Endothelial cell of umbilical vein (primary cell): ENCODE results near the gene CCDC186. TPM values are rescaled to one million over a fixed set of nuclear protein-coding genes. Genes with fewer than 3 reads are reported as not detected.

Experiments used
- BruUV-seq: library from RNA; stranded (reverse); fragments of 400-500 nt; replicated peaks from 2 replicates; lab custom pipeline; 2021; lab: Mats Ljungman, UMichigan
- CTCF ChIA-PET: fragments of 300-600, 350-600 bp; sonication (Branson Sonifier 250); formaldehyde crosslinking; loops from one replicate; lab custom pipeline; 2021; ENCODE audit warnings: antibody characterized with exemption, inconsistent platforms; lab: Charles Lee
- POLR2A ChIA-PET: fragments of 300-600, 350-600 bp; sonication (Branson Sonifier 250); formaldehyde crosslinking; loops from one replicate; lab custom pipeline; 2021; ENCODE audit warnings: antibody characterized with exemption, inconsistent platforms; lab: Charles Lee
- DNase-seq: peaks from one replicate; pipeline ENCODE4 v3.0.0-alpha.2; 2011; ENCODE audit warnings: low read depth, low spot score
- FAIRE-seq: peaks from 2 replicates; lab custom pipeline; 2011; peaks lifted over from hg19 to GRCh38; lab: Jason Lieb, UNC
- H2AFZ ChIP-seq: 2 replicates; pipeline ENCODE4 v1.6.0; 2012; ENCODE audit warnings: low read depth, low read length, control low read depth, inconsistent platforms
- H3K27ac ChIP-seq: 2 replicates; pipeline ENCODE4 v1.5.1; 2011; ENCODE audit warnings: low read depth, mild to moderate bottlenecking, control low read depth, low read length, moderate library complexity; ENCODE audit not compliant: insufficient read depth
- H3K27me3 ChIP-seq, 2 experiments: 2 replicates each; pipeline versions ENCODE4 v1.6.0 to v1.6.1; 2011; ENCODE audit warnings: low read length in 2 of 2, mixed read lengths in 1 of 2; ENCODE audit not compliant: control insufficient read depth in 2 of 2, insufficient read depth in 2 of 2
- H3K36me3 ChIP-seq, 2 experiments: 2 replicates in 1 of 2; 3 replicates in 1 of 2; pipeline ENCODE4 v1.5.1; 2011; ENCODE audit warnings: low read length in 2 of 2, mild to moderate bottlenecking in 1 of 2, moderate library complexity in 1 of 2; ENCODE audit not compliant: control insufficient read depth in 2 of 2, insufficient read depth in 2 of 2; ENCODE audit errors: extremely low read depth in 1 of 2
- H3K4me1 ChIP-seq: 3 replicates; pipeline ENCODE4 v1.5.1; 2011; ENCODE audit warnings: mild to moderate bottlenecking, low read length; ENCODE audit not compliant: control insufficient read depth, insufficient read depth; ENCODE audit errors: extremely low read depth
- H3K4me2 ChIP-seq: 2 replicates; pipeline ENCODE4 v1.6.1; 2011; ENCODE audit warnings: low read length, control low read depth, mixed read lengths; ENCODE audit not compliant: insufficient read depth
- H3K4me3 ChIP-seq, 3 experiments: fragments of 200-600 bp in 1 of 3; sonication (generic), shearing (Covaris generic) in 1 of 3; replicated peaks in 1 of 3; 2 replicates each; pipeline ENCODE4 v1.5.1; 2011 to 2016; ENCODE audit warnings: control low read depth in 3 of 3, low read length in 3 of 3, mild to moderate bottlenecking in 2 of 3, inconsistent platforms in 1 of 3, low read depth in 1 of 3, moderate library complexity in 1 of 3; ENCODE audit not compliant: insufficient read depth in 1 of 3
- H3K79me2 ChIP-seq: 2 replicates; pipeline ENCODE4 v1.6.0; 2012; ENCODE audit warnings: low read length, inconsistent platforms; ENCODE audit not compliant: control insufficient read depth, insufficient read depth
- H3K9ac ChIP-seq: replicated peaks from 2 replicates; pipeline ENCODE3; 2011; ENCODE audit warnings: low read length, control low read depth; ENCODE audit not compliant: insufficient read depth; ENCODE audit errors: extremely low read depth
- H3K9me1 ChIP-seq: replicated peaks from 3 replicates; pipeline ENCODE4 v1.6.0; 2011; ENCODE audit warnings: mild to moderate bottlenecking, low read length; ENCODE audit not compliant: control insufficient read depth, insufficient read depth; ENCODE audit errors: extremely low read depth
- H3K9me3 ChIP-seq: replicated peaks from 2 replicates; pipeline ENCODE4 v1.5.1; 2012; ENCODE audit warnings: low read length, inconsistent platforms; ENCODE audit not compliant: control insufficient read depth, insufficient read depth
- H4K20me1 ChIP-seq: replicated peaks from 2 replicates; pipeline ENCODE3; 2011; ENCODE audit warnings: mild to moderate bottlenecking, low read length; ENCODE audit not compliant: control insufficient read depth, insufficient read depth; ENCODE audit errors: extremely low read depth
- JUN ChIP-seq: IDR thresholded peaks from 2 replicates; pipeline ENCODE4 v1.6.1; 2011; ENCODE audit warnings: borderline replicate concordance, low read depth; ENCODE audit not compliant: insufficient read length, insufficient read depth
- POLR2AphosphoS5 ChIP-seq: IDR thresholded peaks from 2 replicates; pipeline ENCODE4 v1.6.1; 2012; ENCODE audit warnings: low read depth, mild to moderate bottlenecking, control low read depth, low read length, moderate library complexity; ENCODE audit not compliant: insufficient read depth
- dilution Hi-C: fragments of 300-500 bp; cut with MboI; formaldehyde crosslinking; loops from one replicate; pipeline ENCODE4 v1.15.0; 2019; ENCODE audit warnings: low sequenced_read_pairs; ENCODE audit not compliant: extremely low pct_ligation_motif_present
- intact Hi-C: fragments of 100-400 bp; cut with micrococcal nuclease; formaldehyde crosslinking; loops from one replicate; pipeline ENCODE4 v1.10.0; 2022
- polyA plus RNA-seq, 4 experiments: library from polyadenylated mRNA; depleted of rRNA in 3 of 4; stranded (reverse) in 3 of 4; unstranded in 1 of 4; fragments of >200 nt; gene quantifications; 2 replicates each; pipeline versions ENCODE4 v1.2.1 to v1.2.3, GENCODE V29; 2011 to 2012; ENCODE audit warnings: missing spikeins in 1 of 4
- total RNA-seq: library from RNA; stranded (reverse); gene quantifications from 2 replicates; pipeline ENCODE4 v1.2.3, GENCODE V29; 2021
- TF ChIP-seq, protein P1 (sequence below), 2 donors: IDR thresholded peaks; 1 replicate in 1 of 2; 2 replicates in 1 of 2; pipeline ENCODE4 v1.5.1; 2011; ENCODE audit warnings: low read length in 2 of 2, mild to moderate bottlenecking in 2 of 2, moderate library complexity in 2 of 2, control low read depth in 1 of 2, inconsistent platforms in 1 of 2, low read depth in 1 of 2; ENCODE audit not compliant: insufficient read depth in 1 of 2; ENCODE audit errors: extremely low read depth in 1 of 2

The CCDC186 gene
- total and polyA plus RNA-seq, 2 donors (not counting 3 experiments of a cell fraction or from before 2014, with no cell fraction given): 1.8 to 13.4 TPM

- TF ChIP-seq JUN (no peak), POLR2AphosphoS5 (no peak)
- TF ChIP-seq, protein P1, sequence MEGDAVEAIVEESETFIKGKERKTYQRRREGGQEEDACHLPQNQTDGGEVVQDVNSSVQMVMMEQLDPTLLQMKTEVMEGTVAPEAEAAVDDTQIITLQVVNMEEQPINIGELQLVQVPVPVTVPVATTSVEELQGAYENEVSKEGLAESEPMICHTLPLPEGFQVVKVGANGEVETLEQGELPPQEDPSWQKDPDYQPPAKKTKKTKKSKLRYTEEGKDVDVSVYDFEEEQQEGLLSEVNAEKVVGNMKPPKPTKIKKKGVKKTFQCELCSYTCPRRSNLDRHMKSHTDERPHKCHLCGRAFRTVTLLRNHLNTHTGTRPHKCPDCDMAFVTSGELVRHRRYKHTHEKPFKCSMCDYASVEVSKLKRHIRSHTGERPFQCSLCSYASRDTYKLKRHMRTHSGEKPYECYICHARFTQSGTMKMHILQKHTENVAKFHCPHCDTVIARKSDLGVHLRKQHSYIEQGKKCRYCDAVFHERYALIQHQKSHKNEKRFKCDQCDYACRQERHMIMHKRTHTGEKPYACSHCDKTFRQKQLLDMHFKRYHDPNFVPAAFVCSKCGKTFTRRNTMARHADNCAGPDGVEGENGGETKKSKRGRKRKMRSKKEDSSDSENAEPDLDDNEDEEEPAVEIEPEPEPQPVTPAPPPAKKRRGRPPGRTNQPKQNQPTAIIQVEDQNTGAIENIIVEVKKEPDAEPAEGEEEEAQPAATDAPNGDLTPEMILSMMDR (IDR thresholded peaks at IDR 0.05; ENCODE audit: extremely low read depth in 1 of 2, insufficient read depth in 1 of 2, low read depth in 1 of 2, low read length in 2 of 2): no peak
- no TSS peak for BruUV-seq
- Histone ChIP-seq H3K9me1 (no peaks in the 10 kb centered on the region), H3K36me3 (no peaks in the 10 kb centered on the region), H3K4me3 (no peak overlapping the region), H3K4me1 (peaks cover 10% of the 10 kb centered on the region), H3K27me3 (no peaks in the 10 kb centered on the region), H3K9ac (no peak overlapping the region), H3K27ac (no peak overlapping the region), H4K20me1 (no peaks in the 10 kb centered on the region), H3K4me2 (no peak overlapping the region), H3K9me3 (no peaks in the 10 kb centered on the region), H2AFZ (no peak overlapping the region), H3K79me2 (peaks cover 25% of the 10 kb centered on the region)
- FAIRE-seq (no peak), DNase-seq (no peak)
- intact Hi-C loops: no loop called here
- POLR2A ChIA-PET: no interaction called here
- CTCF ChIA-PET: no interaction called here
- dilution Hi-C loops: no loop called here
Observed at GRCh38 chr10:114167985-114168384, 6.0 kb downstream of the CCDC186 start.

DNA sequence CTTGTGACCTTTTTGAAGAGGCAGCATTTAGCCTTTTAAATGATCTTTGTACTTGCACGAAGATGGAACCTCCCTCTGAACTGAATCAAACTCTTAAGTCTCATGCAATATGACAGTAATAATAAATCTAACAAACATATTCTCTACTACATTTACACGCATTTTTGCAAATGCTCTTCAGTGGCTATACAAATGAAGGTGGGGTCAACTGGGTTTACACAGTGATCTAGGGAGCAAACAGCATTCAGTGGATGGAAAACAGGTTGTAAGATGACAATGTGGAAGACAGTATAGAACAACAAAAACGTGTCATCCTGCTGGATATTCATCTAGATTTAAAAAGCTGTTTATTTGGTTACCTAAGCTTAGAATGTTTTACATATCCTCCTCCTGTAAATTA lies 7.5 kb downstream of the CCDC186 start:
- no peaks in the 10 kb centered on the region for H3K36me3 ChIP-seq
- intact Hi-C loops: no loop called here
- H3K9me3 ChIP-seq: no peaks in the 10 kb centered on the region
- no peaks in the 10 kb centered on the region for H3K9me1 ChIP-seq
- BruUV-seq: no TSS peak
- H3K4me3 ChIP-seq: no peak overlapping the region
- no peaks in the 10 kb centered on the region for H3K4me1 ChIP-seq
- H3K4me2 ChIP-seq: no peak overlapping the region
- no peak overlapping the region for H2AFZ ChIP-seq
- dilution Hi-C loops: no loop called here
- H3K79me2 ChIP-seq: peaks cover 17% of the 10 kb centered on the region
- TF ChIP-seq JUN: no peak
- H3K9ac ChIP-seq: no peak overlapping the region
- DNase-seq (no peak), FAIRE-seq (no peak)
- POLR2A ChIA-PET: no interaction called here
- H3K27ac ChIP-seq: no peak overlapping the region
- CTCF ChIA-PET: no interaction called here
- H3K27me3 ChIP-seq: no peaks in the 10 kb centered on the region
- H4K20me1 ChIP-seq: no peaks in the 10 kb centered on the region
